Activated T-helper 2 cell treated with anti-CD3 and anti-CD28 coated beads, Interferon-gamma antibody, Interleukin-2, Interleukin-4, amounts not matched to agents 10 μg/mL and 5 μg/mL and 100 μg/mL, durations not matched to agents 14 hours and 24 hours and 36 hours (primary cell): ENCODE results near the gene KCNC4. TPM values are rescaled to one million over a fixed set of nuclear protein-coding genes. Genes with fewer than 3 reads are reported as not detected.

ENCODE experiments used
- DNase-seq: peaks from one replicate; pipeline ENCODE4 v3.0.0; 2021; ENCODE audit warnings: low spot score
- H3K27ac Mint-ChIP-seq: one replicate; pipeline ENCODE4 v1.8.0; 2021; ENCODE audit warnings: mixed read lengths
- H3K27me3 Mint-ChIP-seq: one replicate; pipeline ENCODE4 v1.8.0; 2021; ENCODE audit warnings: low read depth, mixed read lengths
- H3K36me3 Mint-ChIP-seq: one replicate; pipeline ENCODE4 v1.8.0; 2021; ENCODE audit warnings: low read depth, mixed read lengths
- H3K4me1 Mint-ChIP-seq: one replicate; pipeline ENCODE4 v1.8.0; 2021; ENCODE audit warnings: low read depth, mixed read lengths
- H3K4me3 Mint-ChIP-seq: one replicate; pipeline ENCODE4 v1.8.0; 2021; ENCODE audit warnings: low read depth, mild to moderate bottlenecking, moderate library complexity, mixed read lengths
- H3K9me3 Mint-ChIP-seq: one replicate; pipeline ENCODE4 v1.8.0; 2021; ENCODE audit warnings: mixed read lengths
- intact Hi-C: fragments of 100-400 bp; cut with micrococcal nuclease; formaldehyde crosslinking; loops from one replicate; pipeline ENCODE4 v1.15.1; 2023
- total RNA-seq: library from RNA; stranded (reverse); gene quantifications from 2 replicates; pipeline ENCODE4 v1.2.3, GENCODE V29; 2022

Gene KCNC4
- total RNA-seq, 1 donor from 2014 or later: 30.6 TPM

- H3K36me3 Mint-ChIP-seq: peaks cover 39% of the 10 kb centered on the region
- H3K4me1 Mint-ChIP-seq: peaks cover 31% of the 10 kb centered on the region
- H3K27me3 Mint-ChIP-seq: no peaks in the 10 kb centered on the region
- no peak overlapping the region for H3K4me3 Mint-ChIP-seq
- peak overlapping the region; percentile 14 for H3K27ac Mint-ChIP-seq
- intact Hi-C loops: loop anchor here (2.0 to 10.0 kb wide), 2 partner anchors 435 to 641 kb away; partner anchors contain the start of gene CD53
- no peaks in the 10 kb centered on the region for H3K9me3 Mint-ChIP-seq
- DNase-seq: no peak
Observed at GRCh38 chr1:110233861-110234260, 23.7 kb downstream of the KCNC4 start.

- H3K4me3 Mint-ChIP-seq: peak overlapping the region; percentile 45
- H3K27ac Mint-ChIP-seq: peak overlapping the region; percentile 94
- peaks cover 39% of the 10 kb centered on the region for H3K4me1 Mint-ChIP-seq
- intact Hi-C loops: loop anchor here (2.0 to 10.0 kb wide), 3 partner anchors 32 to 640 kb away; partner anchors contain the start of gene CD53
- H3K27me3 Mint-ChIP-seq: no peaks in the 10 kb centered on the region
- H3K36me3 Mint-ChIP-seq: peaks cover 44% of the 10 kb centered on the region
- no peaks in the 10 kb centered on the region for H3K9me3 Mint-ChIP-seq
- DNase-seq: no peak
Observed at GRCh38 chr1:110234691-110235090, 24.6 kb downstream of the KCNC4 start.

- Mint-ChIP-seq H3K4me1 (peaks cover 41% of the 10 kb centered on the region), H3K27ac (peak overlapping the region; percentile 94), H3K36me3 (peaks cover 43% of the 10 kb centered on the region), H3K4me3 (no peak overlapping the region), H3K9me3 (no peaks in the 10 kb centered on the region), H3K27me3 (no peaks in the 10 kb centered on the region)
- intact Hi-C loops: loop anchor here (2.0 to 10.0 kb wide), 3 partner anchors 33 to 639 kb away; partner anchors contain the start of gene CD53
- DNase-seq: no peak
Observed at GRCh38 chr1:110235181-110235833, 25.2 kb downstream of the KCNC4 start.

GRCh38 chr1:110235834-110236682, 25.9 kb downstream of the KCNC4 start:
- H3K27me3 Mint-ChIP-seq: no peaks in the 10 kb centered on the region
- intact Hi-C loops: loop anchor here (1.0 to 10.0 kb wide), 6 partner anchors 19 to 639 kb away; partner anchors contain the start of genes CD53 and RBM15
- H3K4me3 Mint-ChIP-seq: peak overlapping the region; percentile 66
- no peak for DNase-seq
- peaks cover 41% of the 10 kb centered on the region for H3K4me1 Mint-ChIP-seq
- H3K9me3 Mint-ChIP-seq: no peaks in the 10 kb centered on the region
- H3K27ac Mint-ChIP-seq: peak overlapping the region; percentile 94
- peaks cover 41% of the 10 kb centered on the region for H3K36me3 Mint-ChIP-seq

- Mint-ChIP-seq H3K36me3 (peaks cover 41% of the 10 kb centered on the region), H3K4me1 (peaks cover 41% of the 10 kb centered on the region), H3K27me3 (no peaks in the 10 kb centered on the region), H3K9me3 (no peaks in the 10 kb centered on the region), H3K27ac (no peak overlapping the region), H3K4me3 (no peak overlapping the region)
- intact Hi-C loops: loop anchor here (5.0 to 10.0 kb wide), 2 partner anchors 35 to 637 kb away; partner anchors contain the start of gene CD53
- DNase-seq: no peak
Observed at GRCh38 chr1:110237386-110238152, 27.5 kb downstream of the KCNC4 start.

GRCh38 chr1:110239441-110240430, 29.6 kb downstream of the KCNC4 start:
- no peak overlapping the region for H3K4me3 Mint-ChIP-seq
- peaks cover 31% of the 10 kb centered on the region for H3K36me3 Mint-ChIP-seq
- peak overlapping the region; percentile 20 for H3K27ac Mint-ChIP-seq
- intact Hi-C loops: loop anchor here (5.0 to 10.0 kb wide), 2 partner anchors 37 to 635 kb away; partner anchors contain the start of gene CD53
- H3K27me3 Mint-ChIP-seq: no peaks in the 10 kb centered on the region
- no peaks in the 10 kb centered on the region for H3K9me3 Mint-ChIP-seq
- DNase-seq: no peak
- peaks cover 40% of the 10 kb centered on the region for H3K4me1 Mint-ChIP-seq

GRCh38 chr1:110240476-110241210, 30.5 kb downstream of the KCNC4 start:
- intact Hi-C loops: no loop called here
- H3K27ac Mint-ChIP-seq: no peak overlapping the region

GRCh38 chr1:110241516-110241915, 31.4 kb downstream of the KCNC4 start:
- Mint-ChIP-seq H3K27ac (no peak overlapping the region), H3K4me3 (no peak overlapping the region), H3K9me3 (no peaks in the 10 kb centered on the region), H3K27me3 (no peaks in the 10 kb centered on the region), H3K4me1 (peaks cover 23% of the 10 kb centered on the region), H3K36me3 (peaks cover 17% of the 10 kb centered on the region)
- no peak for DNase-seq
- intact Hi-C loops: no loop called here

More at GRCh38 chr1:110240476-110241210, 30.5 kb downstream of the KCNC4 start:
- H3K4me1 Mint-ChIP-seq: peaks cover 32% of the 10 kb centered on the region
- peaks cover 22% of the 10 kb centered on the region for H3K36me3 Mint-ChIP-seq
- no peak overlapping the region for H3K4me3 Mint-ChIP-seq
- no peak for DNase-seq
- H3K9me3 Mint-ChIP-seq: no peaks in the 10 kb centered on the region
- no peaks in the 10 kb centered on the region for H3K27me3 Mint-ChIP-seq

- no peaks in the 10 kb centered on the region for H3K27me3 Mint-ChIP-seq
- no peak overlapping the region for H3K27ac Mint-ChIP-seq
- H3K4me3 Mint-ChIP-seq: no peak overlapping the region
- intact Hi-C loops: no loop called here
- no peak for DNase-seq
- peaks cover 19% of the 10 kb centered on the region for H3K4me1 Mint-ChIP-seq
- peaks cover 12% of the 10 kb centered on the region for H3K36me3 Mint-ChIP-seq
- no peaks in the 10 kb centered on the region for H3K9me3 Mint-ChIP-seq
Observed at GRCh38 chr1:110242062-110242461, 31.9 kb downstream of the KCNC4 start.

- Mint-ChIP-seq H3K4me3 (no peak overlapping the region), H3K27me3 (no peaks in the 10 kb centered on the region), H3K9me3 (no peaks in the 10 kb centered on the region), H3K4me1 (peaks cover 15% of the 10 kb centered on the region), H3K27ac (no peak overlapping the region), H3K36me3 (peaks cover 12% of the 10 kb centered on the region)
- intact Hi-C loops: no loop called here
- no peak for DNase-seq
Observed at GRCh38 chr1:110242731-110243130, 32.6 kb downstream of the KCNC4 start.

GRCh38 chr1:110243146-110243545, 33.0 kb downstream of the KCNC4 start:
- Mint-ChIP-seq H3K4me1 (peaks cover 15% of the 10 kb centered on the region), H3K27ac (no peak overlapping the region), H3K27me3 (no peaks in the 10 kb centered on the region), H3K36me3 (peaks cover 12% of the 10 kb centered on the region), H3K9me3 (no peaks in the 10 kb centered on the region), H3K4me3 (no peak overlapping the region)
- no peak for DNase-seq
- intact Hi-C loops: no loop called here
